Endometrial microvascular endothelial cells (primary cell): Measurements from ENCODE around the gene MROH2A. TPM values are rescaled to one million over a fixed set of nuclear protein-coding genes. Genes with fewer than 3 reads are reported as not detected.

Experiments
- in situ Hi-C: cut with HindIII; loops from 2 replicates; pipeline ENCODE4 v1.10.0; 2017; ENCODE audit warnings: low sequenced_read_pairs, low pct_unique_long_range_greater_than_20kb; ENCODE audit errors: inconsistent ontology term
- total RNA-seq: library from RNA; depleted of rRNA; stranded (reverse); fragments of >200 nt; gene quantifications from one replicate; pipeline ENCODE4 v1.2.3, GENCODE V29; 2015; ENCODE audit errors: inconsistent ontology term

MROH2A gene
- total RNA-seq, 1 donor from 2014 or later: not detected

GRCh38 chr2:233816334-233816733, 38.2 kb downstream of the MROH2A start:
- in situ Hi-C loops: no loop called here

GRCh38 chr2:233816771-233817170, 38.6 kb downstream of the MROH2A start:
- in situ Hi-C loops: no loop called here

GRCh38 chr2:233817361-233817911, 39.3 kb downstream of the MROH2A start:
- in situ Hi-C loops: no loop called here

- in situ Hi-C loops: no loop called here
Measured at GRCh38 chr2:233817995-233818638, 40.0 kb downstream of the MROH2A start.

GRCh38 chr2:233818639-233819621, 40.8 kb downstream of the MROH2A start:
- in situ Hi-C loops: no loop called here

- in situ Hi-C loops: no loop called here
Measured at GRCh38 chr2:233819884-233820773, 42.0 kb downstream of the MROH2A start.

- in situ Hi-C loops: no loop called here
Measured at GRCh38 chr2:233820774-233821105, 42.6 kb downstream of the MROH2A start.

- in situ Hi-C loops: no loop called here
Measured at GRCh38 chr2:233821196-233821595, 43.1 kb downstream of the MROH2A start.

- in situ Hi-C loops: no loop called here
Measured at GRCh38 chr2:233821709-233822100, 43.6 kb downstream of the MROH2A start.

GRCh38 chr2:233822101-233822771, 44.1 kb downstream of the MROH2A start:
- in situ Hi-C loops: no loop called here

- in situ Hi-C loops: no loop called here
Measured at GRCh38 chr2:233822781-233823730, 44.9 kb downstream of the MROH2A start.

GRCh38 chr2:233823731-233824121, 45.6 kb downstream of the MROH2A start:
- in situ Hi-C loops: no loop called here

- in situ Hi-C loops: no loop called here
Measured at GRCh38 chr2:233824373-233824772, 46.2 kb downstream of the MROH2A start.

GRCh38 chr2:233828546-233829192, 50.5 kb downstream of the MROH2A start:
- in situ Hi-C loops: no loop called here

GRCh38 chr2:233829193-233830110, 51.3 kb downstream of the MROH2A start:
- in situ Hi-C loops: no loop called here
